ENCODE results near the gene PROS1.

Gene PROS1

DNA sequence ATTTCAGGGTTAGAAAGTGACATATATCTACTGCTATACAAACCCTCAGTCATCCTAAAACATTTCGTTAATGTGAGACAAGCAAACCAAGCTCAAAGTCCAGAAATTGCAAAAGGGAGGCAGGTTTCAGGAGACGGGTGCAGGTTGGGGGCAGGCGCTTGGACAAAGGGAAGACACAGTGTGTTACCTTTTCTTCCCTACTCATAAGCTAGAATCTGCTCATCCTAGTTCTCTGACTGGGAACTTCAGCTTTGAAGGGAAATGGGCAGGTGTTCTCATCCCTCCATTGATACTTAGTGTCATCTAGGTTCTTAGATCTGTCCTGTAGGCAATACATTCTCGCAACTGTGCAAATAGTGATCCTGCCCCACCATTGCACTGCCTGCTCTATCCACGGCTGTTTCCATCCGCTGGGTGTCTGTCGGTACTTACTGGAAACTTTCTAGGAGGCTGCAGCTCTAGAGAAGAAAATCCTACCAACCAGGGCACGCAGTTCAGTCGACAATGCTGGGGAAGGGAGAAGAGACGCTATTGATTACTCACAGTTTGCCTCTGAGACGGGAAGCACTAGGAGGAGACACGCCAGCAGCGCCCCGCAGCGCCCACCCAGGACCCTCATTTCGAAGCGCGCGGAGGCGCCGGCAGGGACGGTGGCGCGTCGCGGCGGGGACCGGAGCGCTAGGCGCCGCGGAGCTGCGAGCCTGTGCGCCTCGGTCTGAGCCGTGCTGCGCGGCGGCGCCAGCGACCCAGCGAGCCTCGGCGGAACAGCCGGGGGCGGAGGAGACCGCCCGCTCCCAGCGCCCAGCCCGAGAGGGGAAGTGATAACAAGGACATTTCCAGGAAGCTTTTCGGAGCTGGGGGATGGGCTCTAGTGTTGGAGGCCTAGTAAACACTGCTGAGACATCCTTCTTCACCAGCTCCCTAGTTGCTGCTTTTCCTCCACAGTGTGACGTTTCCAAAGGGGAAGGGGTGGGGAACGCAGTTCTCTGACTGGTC lies at the start of gene PROS1:
Gene PROS1, minus strand, starts transcription at position 766 of the 996 bp plus-strand sequence. Its CDS starts 147 bp downstream, at position 619.
- DNase-seq = peak; percentile 68

DNA sequence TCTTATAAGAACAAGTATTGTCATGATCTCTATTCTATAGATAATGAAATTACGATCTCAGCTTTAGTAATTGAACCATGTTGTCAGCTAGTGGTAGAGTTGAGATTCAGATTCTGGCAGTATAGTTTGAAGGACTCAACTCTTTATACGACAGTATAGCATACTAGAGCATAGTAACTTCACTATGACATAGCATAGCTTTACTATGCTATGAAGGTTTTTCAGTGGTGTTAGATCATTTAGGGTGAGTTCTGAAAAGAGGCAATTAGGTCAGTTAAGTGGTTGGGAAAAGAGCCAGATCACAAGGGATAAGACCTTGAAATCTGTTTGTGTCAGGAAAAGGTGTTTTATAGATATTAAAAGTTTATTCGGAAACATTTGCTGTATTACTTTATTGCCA lies 46.6 kb upstream of the PROS1 start:
- no peak for DNase-seq

DNA sequence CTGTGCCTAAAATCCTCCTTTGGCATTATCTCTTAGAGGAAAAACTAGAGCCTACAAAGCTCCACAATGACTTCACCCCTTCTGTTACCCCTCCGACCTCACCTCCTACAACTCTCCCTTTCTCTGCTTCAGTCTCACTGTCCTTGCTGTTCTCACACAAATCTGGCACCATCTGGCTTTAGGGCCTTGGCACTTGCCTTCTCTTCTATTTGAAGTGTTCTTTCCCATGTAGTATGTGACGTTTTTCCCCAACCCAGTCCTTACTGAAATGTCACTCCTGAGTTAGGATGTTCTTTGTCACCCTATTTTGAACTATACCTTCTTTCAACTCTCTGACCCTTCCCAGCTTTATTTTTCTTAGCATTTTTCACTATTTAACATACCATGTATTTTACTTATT lies 46.0 kb upstream of the PROS1 start:
- DNase-seq = no peak

DNA sequence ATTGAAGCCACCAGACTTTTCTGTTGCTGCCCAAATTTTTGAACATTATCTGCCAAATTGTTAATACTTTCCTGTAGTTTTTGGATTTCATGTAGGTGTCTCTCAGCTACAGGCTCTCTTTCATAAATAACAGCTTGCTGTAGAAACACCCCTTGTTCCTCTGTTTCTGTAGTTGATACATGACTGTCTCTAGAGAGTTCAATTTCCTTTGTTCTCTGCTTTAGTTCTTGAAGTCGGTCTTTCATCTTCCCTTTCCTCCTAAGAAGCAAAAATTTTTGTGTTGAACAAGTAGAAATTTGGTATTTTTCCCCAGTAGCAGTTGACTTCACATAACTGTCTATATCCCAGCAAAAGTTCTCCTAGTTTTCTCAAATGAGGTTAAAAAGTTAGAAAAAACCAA lies 41.3 kb upstream of the PROS1 start:
- DNase-seq = no peak

DNA sequence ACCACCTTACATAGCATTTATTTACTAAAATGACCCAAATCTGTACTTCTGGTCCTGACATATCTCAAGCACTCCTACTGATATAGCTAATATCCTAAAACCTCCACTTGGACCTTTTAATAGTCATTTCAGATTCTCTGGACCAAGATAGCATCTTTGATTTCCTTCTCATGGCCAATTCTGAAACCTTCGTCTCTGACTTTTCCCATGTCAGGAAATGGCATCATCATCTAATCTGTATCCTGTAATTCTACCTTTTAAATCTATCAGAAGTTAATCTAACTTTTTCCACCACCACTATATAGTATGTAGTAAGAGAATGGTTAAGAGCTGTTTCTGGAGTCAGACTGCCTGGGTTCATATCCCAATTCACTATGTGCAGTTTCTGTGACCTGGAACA lies 38.5 kb upstream of the PROS1 start:
- DNase-seq = no peak

DNA sequence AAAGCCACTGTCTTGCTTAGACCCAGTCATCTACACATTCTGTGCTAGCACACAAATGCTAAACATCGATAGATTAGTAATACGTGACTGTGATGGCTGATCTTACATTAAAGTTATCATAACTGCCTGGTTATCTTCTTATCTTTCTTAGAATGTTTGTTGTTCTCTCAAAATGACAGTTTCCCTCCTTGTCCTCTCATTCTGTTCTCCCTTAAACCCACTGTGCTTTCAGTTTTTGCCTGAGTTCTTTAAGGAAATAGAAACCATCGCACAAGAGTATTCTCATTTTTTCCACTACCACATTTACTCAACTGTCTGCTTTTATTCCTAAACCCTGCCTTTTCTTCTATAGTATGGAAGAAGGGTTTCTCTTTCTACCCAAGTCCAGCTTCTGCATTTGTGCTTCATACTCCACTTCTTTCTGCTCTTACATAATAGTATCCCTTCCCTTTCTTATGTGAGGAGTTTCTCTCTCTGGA lies 37.6 kb upstream of the PROS1 start:
- no peak for DNase-seq

DNA sequence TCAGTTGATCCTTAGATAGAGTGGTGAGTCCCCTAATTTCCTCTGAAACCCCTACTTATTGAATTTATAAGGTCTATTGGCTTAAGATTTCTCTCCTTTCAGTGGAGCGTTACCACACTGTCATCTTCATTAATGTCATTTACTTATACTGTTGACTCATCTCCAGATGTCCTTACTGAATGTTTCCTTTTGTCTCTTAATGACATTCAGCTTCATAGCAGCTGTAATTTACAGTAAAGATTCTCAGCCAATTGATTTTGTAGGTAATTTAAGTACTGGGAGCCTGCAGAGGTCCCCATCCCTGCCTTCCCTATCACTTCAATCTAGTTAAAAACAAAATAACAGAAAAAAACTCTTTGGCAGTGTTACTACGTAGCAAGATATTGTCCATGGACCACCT lies 35.9 kb upstream of the PROS1 start:
- peak; percentile 83 for DNase-seq

DNA sequence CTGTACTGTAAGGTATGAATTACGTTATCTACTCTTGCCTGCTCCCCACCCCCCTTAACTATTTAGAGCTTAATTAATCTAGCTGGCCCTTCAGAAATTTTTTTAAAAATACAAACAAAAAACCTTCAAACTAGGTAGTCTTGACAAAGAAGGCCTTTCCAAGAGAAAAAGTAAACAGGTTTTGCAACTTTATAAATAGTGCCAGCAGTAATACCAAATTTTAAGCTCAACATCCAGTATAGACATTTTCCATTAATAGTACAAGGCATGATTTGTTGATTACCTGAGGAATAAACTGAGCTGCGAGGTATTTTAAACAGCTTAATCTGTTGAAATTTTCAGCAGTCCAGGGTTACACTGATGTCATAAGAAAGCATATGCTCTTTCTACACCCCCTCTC lies 34.6 kb upstream of the PROS1 start:
- no peak for DNase-seq

DNA sequence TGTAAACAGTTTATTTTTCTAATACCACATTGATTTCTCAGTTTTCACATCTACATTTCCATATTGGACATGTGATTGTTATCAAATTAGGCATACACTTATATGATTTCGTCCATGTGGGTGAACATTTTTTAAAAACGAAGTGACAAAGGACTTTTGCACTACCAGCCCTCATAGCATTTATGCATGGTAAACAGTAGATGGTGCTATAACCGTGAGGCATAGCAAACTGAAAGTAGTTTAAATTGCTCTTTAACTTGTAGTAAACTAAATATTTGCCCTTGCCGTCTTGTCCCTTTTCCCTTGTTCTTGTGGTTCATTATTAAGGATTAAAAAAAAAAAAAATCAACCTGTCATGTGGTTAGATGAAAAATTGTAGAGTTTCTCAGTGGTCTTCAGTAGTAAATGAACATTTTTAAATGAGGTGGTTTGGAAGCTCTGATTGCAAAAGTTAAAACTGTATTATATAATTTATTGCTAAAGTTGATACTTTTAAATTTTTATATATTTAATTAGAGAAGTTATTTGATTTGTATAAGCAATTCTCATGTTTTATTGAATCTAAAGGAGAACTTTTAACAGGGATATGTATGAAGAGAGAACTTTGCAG lies 30.7 kb upstream of the PROS1 start:
- peak; percentile 62 for DNase-seq

DNA sequence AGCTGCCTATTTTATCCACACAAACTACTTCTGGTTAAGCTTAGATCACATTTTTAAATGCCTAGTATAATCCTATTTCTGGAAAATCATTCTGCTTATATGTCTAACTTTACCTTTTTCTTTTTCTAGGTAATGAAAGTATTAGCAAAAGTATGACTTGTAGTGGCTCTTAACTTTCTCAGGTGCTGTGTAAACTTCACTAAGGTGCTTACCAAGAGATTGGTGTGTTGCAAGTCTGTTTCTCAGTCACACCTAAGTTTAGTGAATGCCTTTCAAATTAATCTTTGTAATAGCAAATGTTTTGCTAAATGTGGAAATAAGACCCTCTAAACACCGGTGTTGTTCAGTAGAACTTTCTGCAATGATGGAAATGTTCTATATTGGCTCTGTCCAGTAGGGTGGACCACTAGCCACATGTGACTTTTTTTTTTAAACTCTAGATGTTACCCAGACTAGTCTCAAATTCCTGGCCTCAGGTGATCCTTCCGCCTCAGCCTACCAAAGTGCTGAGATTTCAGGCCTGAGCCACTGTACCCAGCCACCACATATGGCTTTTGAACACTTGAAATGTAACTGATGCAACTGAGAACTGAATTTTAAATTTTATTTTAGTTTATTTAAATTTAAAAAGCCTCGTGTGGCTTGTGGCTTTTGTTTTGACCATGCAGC lies 28.3 kb upstream of the PROS1 start:
- DNase-seq = no peak

DNA sequence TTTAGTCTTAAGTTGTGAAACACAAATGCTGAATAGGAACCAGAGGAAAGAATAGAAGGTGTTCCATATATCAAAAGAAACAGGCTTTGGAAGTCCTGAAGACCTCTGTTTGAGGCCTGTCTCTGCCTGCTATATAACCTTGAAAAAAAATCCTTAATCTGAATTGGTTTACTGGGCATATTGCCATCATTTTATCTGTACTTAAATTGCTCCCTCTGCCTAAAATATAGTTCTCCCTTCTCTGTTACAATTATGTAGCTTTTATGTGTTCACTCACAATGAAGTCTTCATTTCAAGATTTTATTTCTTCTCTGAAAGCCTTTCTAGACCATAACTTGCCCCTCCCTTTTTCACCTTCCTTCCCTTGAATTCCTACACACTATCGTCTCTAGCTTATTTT lies 27.5 kb upstream of the PROS1 start:
- no peak for DNase-seq

DNA sequence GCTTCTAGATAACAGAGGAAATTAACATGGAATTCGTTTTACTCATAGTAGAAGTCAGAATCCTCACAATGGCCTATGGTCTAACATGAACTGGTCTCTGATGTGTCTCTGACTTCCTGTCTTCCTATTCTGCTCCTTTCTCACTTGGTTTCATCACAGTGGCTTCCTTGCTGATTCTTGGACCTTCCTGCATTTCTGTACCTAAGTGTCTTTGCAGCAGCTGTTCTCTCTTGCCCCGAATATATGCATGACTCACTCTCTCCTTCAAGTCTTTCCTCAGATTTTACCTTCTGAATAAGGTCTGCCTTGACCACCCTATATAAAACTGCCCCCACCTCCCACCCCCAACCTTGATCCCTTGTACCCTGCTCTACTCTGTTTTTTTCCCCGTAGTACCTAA lies 20.4 kb upstream of the PROS1 start:
- DNase-seq = no peak

DNA sequence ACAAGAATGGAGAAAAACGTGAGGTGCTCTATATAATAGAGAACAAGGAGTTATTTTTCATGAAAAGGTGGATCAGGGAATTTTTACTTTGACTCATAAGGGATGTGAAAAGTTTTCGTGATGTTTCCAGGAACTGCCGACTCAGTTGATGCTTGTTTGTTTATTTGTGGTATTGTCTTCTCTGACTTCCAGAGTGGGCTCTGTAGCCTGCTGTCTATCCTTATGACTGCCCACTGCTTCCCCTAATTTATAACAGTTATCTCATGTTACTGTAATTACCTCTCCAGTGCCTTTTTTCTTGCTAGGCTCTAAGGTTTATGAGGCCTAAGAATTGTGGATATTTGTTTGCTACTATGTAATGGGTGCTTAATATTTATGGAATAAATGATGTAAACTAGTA lies 18.5 kb upstream of the PROS1 start:
- no peak for DNase-seq

DNA sequence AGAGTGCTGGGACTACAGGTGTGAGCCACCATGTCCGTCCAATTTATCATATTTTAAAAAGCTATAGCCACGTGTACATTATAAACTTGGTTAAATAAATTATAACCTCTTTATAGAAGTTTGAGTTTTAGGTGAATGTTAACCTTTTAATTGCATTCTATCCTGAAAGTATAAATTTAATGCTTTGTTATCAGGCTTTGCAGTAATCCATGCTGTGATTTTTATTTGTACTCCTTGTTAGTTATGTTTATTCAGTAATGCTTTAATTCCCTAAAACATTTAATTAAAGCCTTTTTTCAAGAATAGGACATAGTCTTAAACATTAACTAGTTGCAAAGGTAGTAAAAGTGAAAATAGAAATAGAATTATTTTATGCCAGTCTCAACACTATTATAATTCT lies 17.9 kb upstream of the PROS1 start:
- no peak for DNase-seq

DNA sequence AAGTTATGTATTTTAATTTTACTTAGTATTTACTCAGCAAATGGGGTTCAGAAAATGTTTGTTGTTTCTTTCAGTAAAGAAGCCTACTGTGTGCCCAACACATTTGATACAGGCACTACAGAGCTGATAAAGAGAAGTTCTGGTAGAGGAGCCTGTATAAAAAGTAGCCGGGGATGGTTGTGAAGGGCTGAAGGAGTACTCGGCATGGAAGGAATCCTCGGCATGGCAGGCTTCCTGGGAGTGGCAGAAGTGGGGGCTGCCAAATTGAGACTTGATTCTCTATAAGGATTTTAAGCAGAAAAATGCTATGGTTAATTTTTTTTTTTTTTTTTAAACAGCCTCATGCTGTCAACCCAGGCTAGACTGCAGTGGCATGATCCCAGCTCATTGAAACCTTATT lies 15.5 kb upstream of the PROS1 start:
- no peak for DNase-seq

DNA sequence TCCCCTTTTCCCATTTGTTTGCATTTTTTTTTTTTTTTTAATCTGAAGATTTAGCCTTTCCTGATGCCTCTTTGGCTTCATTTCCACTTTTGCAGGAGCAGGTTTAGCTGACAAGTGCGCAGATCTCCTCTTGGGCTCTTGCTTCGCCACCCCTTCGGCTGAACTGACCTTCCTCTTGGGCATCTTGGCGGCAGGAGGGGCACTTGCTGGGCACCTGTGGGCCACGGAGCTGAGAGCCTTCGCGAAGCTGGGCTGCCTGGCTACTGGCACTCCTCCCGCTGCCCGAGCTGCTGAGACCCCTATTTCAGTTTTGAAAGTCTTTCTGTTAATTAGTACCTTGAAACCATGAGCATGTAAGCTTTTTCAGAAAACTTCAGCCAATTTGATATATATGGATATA lies 15.1 kb upstream of the PROS1 start:
- DNase-seq = no peak

DNA sequence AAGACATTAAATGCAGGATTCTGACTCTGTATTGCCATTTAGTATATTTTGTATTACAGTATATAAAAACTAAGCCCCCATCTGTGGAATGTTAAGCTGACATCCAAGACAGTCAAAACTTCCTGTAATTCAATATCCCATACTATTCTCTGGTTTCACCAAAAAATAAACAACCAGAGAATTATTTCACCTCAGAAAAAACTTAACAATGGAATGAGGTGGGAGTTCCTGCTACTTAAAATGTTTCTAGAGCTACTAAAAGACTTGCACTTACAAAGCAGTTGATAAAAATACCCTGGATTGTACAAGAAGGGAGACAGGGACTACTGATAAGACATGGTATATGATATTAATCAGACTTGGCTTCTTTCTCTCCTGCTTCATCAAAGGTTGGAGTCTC lies 14.6 kb upstream of the PROS1 start:
- no peak for DNase-seq

DNA sequence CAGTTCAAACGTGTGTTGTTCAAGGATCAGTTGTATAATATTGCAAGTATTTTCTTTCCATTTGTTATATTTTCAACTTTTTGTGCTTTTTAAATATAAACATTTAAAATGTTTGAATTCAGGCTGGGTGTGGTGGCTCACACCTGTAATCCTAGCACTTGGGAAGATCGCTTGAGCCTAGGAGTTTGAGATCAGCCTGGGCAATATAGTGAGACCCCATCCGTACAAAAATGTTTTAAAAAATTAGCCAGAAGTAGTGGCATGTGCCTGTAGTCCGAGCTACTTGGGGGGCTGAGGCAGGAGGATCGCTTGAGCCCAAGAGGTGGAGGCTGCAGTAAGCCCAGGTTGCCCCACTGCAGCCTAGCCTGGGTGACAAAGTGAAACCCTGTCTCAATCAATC lies 10.9 kb upstream of the PROS1 start:
- DNase-seq = no peak

DNA sequence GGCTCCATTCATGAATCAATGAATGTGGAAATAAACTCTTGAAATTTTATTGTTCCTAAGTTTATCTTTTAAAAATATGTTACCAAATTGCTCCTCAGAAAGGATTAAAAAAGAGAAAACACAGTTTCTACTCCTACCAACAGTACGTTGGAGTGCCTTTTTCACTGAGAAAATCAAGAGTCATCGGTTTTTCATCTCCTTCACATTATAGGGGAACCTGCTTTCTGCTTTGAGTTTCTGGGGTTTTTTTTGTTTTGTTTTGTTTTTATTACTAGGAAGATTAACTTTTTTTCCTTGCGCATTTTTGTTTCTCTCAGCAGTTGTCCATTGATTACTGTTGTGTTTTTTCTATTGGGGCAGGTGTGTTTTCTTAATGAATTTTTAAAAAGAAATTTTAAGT lies 9.7 kb upstream of the PROS1 start:
- no peak for DNase-seq

DNA sequence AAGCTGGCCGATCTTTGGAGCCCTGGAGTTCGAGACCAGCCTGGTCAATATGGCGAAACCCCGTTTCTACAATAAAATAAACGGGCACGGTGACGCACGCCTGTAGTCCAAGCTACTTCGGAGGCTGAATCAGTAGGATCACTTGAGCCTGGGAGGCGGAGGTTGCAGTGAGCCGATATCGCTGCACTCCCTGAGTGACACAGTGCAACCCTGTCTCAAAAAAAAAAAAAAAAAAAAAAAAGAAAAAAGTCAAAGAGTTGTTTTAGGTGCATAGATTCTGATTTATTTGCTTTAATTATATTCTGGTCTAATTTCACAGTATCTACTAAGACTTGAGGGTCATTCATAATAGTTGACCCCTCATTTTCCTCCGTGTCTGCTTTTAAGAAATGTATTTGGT lies 8.0 kb upstream of the PROS1 start:
- no peak for DNase-seq

DNA sequence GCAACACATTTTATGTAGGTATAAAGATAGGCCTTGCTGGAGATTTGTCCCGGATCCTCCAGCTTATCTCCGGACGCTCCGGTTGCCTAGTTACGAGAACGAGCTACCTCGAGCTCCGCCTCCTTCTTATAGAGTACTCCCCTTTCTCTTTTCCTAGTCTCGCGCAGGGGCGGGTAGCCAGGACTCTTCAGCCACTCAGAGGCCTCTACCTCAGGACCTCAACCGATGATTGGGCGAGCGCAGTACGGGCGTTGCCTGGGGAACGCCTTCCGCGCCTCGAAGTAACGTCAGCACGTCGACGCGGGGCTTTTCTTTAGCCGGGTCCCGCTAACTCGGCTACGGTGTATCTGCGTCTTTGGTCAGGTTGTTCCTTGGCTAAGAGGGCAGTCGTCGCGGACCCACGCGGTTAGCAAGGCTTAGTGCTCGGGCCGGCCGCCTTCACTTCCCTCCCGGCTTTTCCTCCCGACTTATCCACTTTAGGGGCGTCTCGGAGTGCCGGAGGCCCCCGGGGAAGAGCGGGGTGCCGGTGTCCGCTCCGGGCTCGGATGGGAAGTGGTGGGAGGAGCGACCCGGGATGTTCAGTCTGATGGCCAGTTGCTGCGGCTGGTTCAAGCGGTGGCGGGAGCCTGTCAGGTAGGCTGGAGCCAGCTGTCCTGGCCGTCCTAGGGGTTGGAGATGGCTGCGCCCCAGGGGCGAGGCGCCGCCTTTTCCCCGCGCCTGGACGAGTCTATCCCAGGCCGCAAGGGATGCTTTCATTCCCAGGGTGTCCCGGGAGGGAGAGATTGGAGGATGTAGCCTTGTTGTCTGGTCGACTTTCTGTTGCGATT lies 6.4 kb upstream of the PROS1 start, which contains the start of gene ARL13B:
Gene ARL13B, plus strand, starts transcription at position 306 of the 827 bp plus-strand sequence. Its CDS starts 269 bp downstream, at position 575.
- DNase-seq = peak; percentile 98

DNA sequence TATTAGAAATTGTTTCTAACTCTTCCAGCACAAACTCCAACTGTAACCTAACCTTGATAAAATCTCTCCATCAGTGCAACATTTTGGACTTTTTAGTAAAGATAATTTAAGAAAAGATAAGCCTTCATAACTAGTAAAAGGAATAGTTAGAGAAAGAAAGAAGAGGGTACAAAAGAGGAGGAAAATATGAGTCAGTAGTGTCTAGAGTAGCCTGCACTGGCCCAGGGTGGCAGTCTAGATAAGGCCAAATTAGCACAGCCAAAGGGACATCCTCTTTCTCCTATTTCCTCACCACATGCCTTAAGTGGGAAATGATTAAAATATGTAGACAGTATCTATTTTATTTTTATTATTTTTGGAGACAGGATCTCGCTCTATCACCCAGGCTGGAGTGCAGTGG lies 3.7 kb downstream of the PROS1 start:
- DNase-seq = no peak

DNA sequence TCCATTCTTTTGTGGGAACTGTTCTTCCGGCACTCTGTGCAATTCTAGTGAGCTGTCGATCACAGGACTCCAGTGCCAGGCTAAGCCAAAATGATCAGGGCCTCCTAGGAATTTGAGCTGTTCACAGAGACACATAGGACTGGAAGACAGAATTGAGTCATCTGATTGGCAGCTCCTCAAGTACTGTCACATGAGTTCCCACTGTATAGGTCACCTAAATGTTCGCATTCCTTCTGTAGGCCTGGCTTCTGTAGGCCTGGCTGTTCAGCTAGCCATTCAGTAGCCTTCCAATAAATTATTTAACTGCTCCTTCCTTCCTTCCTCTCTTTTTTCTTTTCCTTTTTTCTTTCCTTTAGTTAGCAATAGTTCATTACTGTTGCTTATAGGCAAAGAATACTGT lies 4.3 kb downstream of the PROS1 start:
- no peak for DNase-seq
